Islet precursor cell (in vitro differentiated cells): ENCODE measurements around the gene SLC38A10.

Experiments used
- DNase-seq: peaks from one replicate; pipeline ENCODE4 v3.0.0-alpha.2; 2018

The SLC38A10 gene

DNA sequence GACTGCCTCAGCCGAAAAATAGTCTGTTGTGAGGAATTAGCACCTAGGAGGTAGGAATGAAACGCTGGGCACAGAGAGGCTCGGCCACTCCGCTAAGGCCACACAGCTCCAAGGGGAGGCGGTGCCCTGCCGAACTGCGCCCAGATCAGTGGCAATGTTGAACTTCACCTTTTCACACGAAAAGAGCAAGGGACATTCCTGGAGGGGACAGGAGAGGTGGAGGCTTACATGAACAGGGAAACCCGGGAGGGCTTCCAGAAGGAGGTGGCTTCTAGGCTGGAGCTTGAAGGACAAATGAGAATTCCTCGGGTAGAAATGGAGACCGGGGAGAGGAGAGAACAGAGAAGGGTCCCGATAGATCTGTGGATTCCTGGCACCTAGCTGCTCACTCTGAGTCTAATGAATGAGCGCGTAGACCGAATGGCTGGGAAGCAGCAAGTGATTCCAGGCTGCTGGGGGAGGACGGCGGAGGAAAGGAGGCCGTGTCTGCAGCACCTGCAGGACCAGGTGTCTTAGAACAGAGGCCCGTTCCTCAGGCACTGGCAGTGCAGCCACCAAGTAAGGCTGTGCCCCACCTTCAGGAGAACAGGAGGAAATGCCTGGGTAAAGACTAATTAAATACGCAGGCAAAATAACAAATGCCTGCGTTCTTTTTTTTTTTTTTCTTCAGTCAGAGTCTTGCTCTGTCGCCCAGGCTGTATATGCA lies 722 bp upstream of the SLC38A10 start:
- DNase-seq, result peak; percentile 84

DNA sequence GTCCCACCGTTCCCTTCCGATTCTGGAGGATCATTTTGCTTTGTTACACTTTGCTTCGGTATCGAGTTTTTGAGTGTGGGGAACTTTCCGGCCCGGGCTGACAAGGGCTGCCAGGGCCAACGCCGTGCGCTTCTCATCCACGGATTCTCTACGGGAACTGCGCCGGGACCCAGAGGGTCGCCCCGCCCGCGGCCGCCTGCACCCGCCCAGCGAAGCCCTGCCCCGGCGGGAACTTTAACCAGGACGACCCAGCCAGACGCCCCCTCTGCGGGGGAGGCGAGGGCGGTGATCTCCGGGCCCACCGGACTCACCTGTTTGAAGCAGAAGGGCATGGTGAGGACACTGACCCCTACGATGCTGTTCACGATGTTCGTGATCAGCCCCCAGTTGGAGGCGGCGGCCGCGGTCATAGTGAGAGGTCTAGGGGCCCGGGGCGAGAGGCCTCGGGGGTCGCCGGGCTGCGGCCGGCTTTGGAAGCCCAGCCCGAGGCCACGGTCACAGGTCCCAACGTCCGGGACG lies 536 bp downstream of the SLC38A10 start:
- DNase-seq, result no peak

DNA sequence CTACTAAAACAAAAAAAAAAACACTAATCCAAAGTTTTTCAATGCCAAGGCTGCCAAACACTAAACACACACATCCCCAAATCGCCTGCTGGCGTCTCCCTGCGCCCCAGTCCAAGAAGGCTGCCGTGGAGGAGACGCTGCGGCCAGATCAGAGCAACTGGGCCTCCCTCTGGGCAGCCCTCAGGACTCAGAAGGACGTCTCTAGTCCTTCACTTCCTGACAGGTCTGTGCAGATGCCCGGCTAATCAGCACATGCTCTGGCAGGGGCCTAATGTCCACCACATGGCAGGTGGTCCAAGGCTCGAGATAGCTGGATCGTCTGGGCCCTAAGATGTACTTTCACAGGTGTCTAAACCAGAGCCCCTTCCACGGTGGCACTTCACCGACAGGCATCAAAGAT lies 2.7 kb downstream of the SLC38A10 start:
- DNase-seq, result no peak

DNA sequence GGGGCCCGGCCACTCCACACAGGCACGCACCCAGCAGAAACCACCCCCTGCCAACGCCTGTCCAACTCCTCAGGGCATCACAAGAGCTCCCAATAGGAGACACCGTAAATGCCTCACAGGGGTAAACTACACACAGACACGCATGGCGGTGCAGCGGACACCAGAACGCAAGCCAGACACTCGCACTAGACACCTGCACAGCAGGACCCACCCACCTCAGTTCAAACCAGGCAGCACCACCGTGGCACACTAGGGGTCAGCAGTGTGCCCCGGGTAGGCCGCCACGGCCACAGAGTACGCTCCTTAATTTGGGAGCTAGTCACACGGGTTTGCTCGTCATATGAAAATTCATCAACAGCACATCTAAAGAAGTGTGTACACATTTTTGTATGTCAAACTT lies 3.4 kb downstream of the SLC38A10 start:
- peak; percentile 92 for DNase-seq

DNA sequence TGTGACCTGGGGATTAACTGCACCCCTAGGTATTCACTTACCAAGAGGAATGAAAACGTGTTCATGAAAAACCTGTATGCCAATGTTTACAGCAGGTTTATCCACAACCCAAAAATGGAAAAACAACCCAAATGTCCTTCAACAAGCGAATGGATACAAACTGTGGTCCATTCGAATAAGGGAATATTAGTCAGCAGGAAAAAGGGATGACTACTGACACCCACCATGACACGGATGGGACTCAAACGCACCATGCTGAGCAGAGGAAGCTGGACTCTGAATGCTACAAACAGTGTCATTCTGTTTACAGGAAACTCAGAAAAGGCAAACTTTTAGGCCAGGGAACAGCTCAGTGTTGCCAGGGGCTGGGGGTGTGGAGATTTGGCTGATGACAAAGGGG lies 4.9 kb downstream of the SLC38A10 start:
- DNase-seq, result no peak

DNA sequence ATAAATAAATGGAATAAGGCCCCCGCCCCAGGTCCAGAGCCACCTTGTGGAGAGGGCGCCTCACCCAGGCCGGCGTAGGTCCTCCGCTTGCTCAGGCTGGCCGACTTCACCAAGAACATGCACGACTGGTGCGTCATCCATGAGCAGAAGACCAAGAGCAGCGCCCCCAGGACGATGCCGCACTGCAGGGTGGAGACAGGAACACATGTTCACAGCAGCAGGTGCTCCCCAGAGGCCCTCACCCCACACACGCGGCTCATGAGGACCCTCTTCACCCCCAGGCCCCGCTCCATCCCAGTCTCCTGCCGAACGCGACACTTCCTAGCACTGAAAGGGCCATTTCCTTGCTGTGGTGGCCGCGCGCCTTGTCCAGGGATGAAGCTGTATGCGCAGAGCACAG lies 5.5 kb downstream of the SLC38A10 start:
- no peak for DNase-seq

DNA sequence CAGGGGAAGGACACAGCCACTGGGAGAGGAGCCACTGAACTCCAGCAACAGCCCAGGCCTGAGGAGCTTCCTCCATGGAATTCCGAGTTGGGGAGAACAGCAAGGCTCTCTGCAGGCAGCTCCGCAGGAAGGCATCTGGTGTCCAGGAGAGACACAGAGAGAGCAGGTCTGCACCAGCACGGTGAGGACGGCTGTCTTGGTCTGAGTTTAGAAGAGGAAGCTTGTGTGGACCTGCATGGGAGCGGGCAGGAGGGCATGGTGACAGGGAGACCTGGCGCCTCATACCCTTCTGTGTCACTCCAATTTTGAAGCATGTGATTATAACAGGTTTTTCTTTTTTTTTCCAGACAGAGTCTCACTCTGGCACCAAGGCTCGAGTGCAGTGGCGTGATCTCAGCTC lies 6.4 kb downstream of the SLC38A10 start:
- no peak for DNase-seq

DNA sequence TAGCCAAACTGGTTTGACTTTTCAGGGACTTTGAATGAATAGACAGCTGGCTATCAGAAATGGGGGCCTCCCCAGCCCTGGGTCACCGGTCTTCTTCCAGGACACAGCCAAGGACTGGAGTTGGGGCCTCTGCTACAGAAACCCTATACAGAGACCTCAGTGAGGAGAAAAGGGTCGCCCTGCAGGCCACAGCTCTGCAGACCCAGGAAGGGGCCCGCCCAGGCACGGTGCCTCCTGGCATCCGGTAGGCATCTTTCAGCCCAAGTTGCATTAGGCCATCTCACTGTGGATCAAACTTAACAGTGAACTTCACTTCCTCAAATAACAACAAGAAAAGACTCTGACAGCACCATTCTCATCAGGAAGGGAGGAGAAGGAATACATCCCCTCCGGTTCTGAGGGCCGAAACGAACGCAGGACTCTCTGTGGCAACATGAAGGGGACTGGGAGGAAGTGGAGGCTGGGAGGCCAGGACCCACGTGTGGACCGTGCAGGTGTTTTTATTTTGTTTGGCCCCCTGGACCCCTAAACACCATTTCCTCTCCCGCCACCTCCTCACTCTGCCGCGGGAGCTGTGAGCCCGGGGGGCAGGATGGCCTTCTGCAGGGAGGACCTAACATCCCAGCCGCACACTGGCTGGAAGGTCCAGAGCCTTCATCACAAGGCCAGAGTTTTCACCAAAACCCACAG lies 7.2 kb downstream of the SLC38A10 start:
- no peak for DNase-seq

DNA sequence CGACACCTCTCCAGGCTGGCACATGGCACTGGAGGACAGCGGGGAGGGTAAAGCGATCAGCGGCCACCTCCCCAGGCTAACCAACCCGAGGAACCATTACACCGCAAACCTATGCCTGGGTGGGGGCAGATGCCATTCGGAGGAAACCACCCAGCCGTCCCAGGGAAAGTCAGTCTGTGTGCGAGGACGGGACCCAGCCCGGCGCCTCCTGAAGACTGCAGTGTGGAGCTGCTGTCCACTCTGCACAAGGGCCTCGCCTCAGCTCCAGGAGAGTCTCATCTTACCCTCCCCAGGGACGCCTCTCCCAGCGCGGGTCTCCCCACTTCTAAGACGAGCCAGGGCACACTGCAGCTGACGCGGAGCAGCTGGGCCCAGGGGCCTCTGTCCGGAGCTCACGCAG lies 8.0 kb downstream of the SLC38A10 start:
- DNase-seq, result no peak

DNA sequence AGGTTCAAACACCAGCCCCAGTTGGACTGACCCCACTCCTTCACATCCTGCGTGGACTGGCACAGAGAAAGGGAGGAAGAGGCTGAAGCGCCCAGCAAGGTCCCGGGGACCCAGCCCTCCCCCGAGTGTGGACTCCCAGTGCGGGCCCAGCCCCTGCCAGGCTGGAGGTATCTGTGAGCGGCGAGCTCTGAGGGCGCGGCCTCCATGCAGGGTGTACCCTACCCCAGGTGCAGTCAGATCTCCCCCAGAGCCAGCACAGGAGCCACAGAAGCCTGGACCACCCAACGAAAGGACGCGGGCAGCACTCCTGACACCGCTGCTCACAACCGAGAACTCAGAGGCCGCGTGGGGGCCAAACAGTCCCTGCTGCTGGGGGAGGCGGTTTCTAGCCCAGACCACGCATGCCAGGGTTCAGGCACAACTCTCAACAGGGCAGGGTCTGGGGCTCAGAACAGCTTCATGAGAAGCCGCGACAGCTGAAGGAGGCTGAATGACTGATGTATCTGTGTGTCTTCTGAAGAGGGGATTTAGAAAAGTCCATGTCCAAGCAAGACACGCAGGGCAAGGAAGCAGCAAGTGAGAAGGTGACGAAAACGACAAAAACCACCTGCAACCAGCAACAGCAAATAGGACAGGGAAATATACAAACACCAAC lies 8.5 kb downstream of the SLC38A10 start:
- no peak for DNase-seq

DNA sequence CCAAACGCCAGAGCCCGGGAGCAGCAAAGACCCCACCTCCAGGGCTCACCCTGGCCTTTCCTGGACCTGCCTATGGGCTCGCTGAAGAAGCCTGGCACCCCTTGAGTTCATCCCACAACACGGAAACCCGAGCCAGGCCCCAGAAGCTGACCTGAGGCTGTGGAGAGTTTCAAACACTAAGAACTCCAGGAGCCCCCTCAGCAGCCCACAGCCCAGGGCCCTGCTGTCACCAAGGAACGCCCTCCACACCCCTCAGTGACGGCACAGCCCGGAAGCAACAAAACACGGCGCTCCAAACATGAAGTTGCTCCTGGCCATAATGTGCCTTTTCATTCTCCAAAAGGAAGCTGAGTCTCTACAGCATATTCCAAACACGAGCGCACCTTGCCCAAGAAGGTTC lies 9.2 kb downstream of the SLC38A10 start:
- DNase-seq, result no peak

DNA sequence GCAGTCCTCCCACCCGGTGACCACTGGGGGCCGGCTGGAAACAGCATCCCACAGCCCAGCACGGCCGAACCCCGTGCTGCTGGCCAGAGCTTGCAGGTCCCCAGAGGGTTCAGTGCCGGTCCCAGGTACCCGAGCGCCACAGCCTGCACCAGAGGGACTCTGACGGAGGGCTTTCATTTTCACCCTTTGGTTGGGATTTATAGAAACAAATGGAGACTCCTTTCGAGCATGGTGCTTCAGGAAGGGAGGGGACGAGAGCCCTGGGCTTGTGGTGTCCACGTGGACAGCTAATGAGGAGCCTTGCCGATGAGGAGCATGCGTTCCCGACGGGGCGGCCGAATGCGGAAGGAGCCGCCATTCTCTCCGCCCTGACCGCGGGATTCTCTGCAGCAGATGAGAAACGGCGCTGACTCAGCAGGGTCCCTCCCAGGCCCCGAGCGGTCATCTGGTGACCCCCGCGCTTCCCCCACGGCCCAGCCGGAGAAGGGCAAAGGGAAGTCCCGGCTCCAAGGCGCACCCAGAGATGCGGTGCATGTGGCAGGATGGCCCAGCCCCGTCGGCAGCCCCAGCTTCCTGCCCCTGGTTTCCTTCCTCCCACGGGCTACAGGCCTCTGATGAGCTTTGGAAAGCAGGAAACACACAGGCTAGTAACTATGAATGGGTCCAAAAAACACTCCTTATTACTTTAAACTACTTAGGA lies 9.8 kb downstream of the SLC38A10 start:
- DNase-seq, result no peak

DNA sequence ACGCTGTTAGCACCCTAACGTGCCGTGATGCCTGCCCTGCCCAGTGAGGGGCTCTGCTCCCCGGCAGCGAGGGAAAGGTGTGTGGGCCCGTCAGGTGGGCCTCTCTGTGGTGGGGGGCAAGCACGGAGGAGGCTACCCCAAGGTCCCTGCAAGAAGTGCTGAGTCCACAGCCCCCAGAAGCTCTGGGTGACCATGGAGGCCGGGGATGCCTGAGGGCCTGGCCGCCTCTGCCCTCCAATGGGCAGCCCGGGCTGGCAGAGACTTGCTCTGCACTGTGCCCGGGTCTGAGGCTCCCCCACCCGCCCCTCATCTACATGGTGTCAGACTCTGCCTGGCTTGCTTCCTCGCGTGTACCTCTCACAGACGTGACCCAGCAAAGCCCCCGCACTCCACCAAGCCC lies 12.2 kb downstream of the SLC38A10 start:
- no peak for DNase-seq

DNA sequence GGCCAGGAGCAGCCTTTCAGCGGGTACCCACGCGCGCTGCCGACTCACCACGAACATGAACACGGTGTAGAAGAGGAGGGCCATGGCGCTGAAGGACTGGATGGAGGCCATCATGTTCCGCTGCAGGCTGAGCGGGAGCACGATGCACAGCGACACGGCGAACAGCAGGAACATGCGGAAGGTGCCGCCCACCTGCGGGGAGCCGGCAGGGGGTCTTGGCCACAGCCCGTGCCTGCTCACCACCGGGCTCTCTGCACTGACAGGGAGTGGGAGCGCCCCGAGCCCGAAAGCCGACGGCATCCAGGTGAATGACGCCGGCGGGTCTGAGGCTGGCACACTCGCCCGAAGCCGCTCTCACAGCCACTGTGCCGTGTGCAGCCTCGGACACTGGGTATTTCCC lies 13.0 kb downstream of the SLC38A10 start:
- no peak for DNase-seq

DNA sequence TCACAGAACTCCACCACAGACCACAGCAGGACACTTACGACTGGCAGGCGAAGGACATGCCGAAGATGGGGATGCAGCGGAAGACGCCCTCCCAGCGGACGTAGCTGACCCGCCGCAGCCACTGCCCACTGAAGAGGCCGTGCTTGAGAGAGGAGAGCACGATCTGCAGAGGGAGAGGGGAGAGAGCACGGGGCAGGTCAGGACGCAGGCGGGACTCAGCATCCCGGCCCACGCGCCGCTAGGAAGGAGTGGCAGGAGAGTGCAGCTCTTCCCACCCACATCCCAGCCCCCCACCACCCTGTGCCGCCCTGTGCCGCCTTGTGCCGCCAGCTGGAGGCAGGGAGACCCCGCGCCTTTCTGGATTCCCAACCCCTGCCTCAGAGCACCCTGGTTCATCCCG lies 14.5 kb downstream of the SLC38A10 start:
- DNase-seq, result no peak

DNA sequence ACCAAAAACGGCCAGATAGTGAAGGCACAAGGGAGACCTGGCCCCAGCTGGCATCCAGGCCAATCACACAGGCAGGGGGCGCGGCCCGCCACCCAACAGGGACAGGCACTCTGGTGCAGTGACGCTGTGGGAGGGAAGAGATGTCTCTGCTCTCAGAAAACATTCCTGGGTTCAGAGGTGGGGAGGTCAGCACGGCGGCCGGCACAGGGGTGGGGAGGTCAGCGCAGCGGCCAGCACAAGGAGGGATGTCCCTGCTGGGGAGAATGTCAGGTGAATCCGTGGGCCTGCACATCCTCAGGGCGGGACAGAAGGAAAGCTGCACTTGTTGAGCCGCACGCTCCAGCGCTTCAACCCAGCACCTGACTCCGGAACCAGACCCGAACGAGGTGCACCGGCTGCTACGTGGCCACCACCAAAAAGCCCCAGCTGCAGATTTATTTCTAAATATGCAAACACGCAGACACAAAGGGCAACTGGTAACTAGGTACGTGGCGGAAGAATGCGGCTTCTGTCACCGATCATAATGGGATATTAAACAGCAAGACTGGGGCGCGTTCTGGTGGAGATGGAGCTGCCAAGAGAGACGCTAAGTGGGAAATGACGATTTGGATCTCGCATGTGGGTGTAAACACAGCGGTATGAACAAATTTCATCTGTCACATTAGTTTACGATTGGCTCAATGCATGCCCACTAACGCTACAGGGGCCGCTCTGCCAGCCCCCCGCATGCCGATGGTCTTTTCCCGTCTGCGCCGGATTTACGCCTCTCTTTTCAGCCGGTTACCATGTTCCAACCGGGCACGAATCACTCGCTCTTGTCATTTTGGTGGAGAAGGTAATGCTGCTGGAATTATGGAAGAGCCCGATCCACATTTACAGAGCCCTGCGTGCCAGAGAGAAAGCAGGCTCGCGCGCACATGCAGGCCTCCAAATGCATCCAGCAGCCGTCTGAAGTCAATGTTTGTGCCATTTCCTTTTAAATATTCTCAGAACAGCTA lies 15.5 kb downstream of the SLC38A10 start:
- no peak for DNase-seq

DNA sequence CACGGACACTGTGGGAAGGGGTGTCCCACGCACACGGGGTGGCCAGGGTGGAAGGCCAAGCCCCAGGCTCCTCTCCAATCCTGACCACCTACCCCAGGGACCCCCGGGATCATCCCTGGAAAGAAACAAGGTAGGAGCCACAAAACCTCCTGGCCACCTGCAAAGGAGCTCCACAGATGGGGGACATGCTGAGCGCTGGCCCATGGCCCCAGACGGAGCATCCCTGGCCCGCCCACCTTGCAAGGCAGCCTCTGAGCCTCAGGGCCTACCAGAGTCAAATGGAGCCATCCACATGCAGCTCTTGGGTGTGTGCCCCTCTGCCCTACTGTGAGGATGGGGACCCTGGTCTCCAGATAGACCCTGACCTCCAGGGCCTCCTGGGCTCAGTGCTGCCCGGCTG lies 16.3 kb downstream of the SLC38A10 start:
- no peak for DNase-seq

DNA sequence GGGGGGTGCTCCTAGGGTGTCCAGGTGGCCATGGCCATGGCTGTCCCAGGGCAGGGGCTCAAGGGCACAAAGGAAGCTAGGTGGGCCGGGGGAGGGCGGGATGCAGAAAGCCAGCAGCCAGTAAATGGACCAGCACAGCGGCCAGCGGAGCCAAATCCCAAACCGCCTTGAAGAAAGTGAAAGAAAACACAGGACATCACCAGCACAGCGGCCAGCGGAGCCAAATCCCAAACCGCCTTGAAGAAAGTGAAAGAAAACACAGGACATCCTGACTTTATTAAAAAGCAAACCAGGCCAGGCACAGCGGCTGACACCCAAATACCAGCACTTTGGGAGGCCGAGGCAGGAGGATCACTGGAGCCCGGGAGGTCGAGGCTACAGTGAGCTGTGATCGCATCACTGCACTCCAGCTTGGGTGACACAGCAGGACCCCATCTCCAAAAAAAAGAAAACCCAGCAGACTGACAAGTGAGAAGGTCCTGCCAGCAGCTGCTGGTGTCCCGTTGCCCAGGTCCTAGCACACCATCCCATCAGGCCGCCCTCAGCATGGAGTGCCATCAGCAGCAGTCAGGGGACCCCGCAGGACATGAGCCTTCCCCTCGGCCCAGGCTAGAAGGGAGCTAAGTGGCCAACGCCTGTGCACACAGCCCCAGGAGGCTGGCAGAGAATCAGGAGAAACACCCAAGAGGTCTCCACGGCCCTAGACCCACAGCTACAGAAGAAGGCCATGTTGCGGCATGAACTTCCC lies 17.0 kb downstream of the SLC38A10 start:
- DNase-seq, result no peak

DNA sequence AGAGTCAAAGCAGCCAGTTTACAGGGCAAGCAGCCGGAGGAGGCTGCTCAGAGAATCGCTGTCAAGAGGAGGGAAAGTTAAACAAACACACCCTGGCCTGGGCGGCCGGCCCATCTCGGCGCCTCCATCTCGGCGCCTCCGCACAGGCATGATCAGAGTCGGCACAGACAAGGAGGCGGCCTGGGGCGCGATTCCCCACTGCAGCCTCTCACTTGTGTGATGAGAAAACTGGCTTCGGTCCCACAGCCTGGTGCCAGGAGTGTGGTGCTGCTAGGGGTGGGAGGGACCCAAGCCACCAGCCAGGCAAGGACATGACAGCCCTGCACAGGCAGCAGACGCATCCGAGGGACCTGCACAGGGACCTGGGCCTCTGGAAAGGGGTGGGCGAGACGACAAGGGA lies 17.7 kb downstream of the SLC38A10 start:
- DNase-seq, result no peak

DNA sequence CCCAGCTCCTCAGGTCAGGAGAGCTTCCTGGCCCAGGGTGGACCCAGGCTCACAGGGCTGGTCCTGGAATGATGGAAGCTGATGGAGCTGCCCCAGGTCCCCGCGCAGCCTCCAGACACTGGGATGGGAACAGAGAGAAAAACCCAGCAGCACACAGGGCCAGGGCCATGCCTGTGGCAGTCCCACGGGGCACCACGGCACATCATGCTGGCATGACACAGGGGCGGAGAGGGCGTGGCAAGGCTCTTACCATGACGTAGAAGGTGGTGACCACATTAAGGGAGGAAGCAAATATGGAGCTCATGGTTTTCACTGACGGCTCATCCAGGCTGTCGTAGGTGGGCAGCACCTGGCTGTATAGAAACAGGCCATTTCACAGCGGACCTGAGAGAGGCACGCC lies 18.3 kb downstream of the SLC38A10 start:
- DNase-seq, result no peak

DNA sequence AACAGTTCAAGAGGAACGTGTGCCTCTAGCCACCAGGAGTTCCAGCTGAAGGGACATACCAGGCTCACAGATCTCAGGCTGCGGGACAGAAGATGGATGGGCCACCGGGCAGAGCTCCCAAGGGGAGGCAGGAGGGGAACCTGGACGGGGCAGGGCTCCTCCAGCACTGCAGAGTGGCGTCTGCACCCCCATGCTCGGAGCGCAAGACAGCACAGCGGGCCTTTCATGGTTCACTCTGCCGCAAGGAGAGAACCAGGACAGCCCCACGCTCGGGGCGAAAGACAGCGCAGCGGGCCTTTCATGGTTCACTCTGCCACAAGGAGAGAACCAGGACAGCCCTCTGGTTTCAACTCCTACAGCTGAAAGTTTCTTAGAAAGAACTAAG lies 20.6 kb downstream of the SLC38A10 start:
- no peak for DNase-seq
